ENCODE results near the gene GALNS. TPM values are rescaled to one million over a fixed set of nuclear protein-coding genes. Genes with fewer than 3 reads are reported as not detected.
A peak's percentile ranks its signal among the peaks of the same experiment; 100 is the strongest.

The GALNS gene
- total RNA-seq, 1 donor from 2014 or later = 32.8 TPM

GRCh38 chr16:88778541-88779065, 78.1 kb downstream of the GALNS start:
- H3K4me1 ChIP-seq = peaks cover 71% of the 10 kb centered on the region
- H3K27ac ChIP-seq = no peak overlapping the region
- TF ChIP-seq CTCF (IDR thresholded peaks at IDR 0.05) = no peak
- H3K4me3 ChIP-seq = no peak overlapping the region
- H3K36me3 ChIP-seq = no peaks in the 10 kb centered on the region
- intact Hi-C loops (cut with DNase I) = no loop called here
- H3K9me3 ChIP-seq = no peaks in the 10 kb centered on the region
- DNase-seq (no peak), ATAC-seq (no peak)
- no peaks in the 10 kb centered on the region for H3K27me3 ChIP-seq

- intact Hi-C loops (cut with DNase I) = no loop called here
- Histone ChIP-seq H3K27me3 (no peaks in the 10 kb centered on the region), H3K9me3 (no peaks in the 10 kb centered on the region), H3K4me3 (no peak overlapping the region), H3K4me1 (peaks cover 71% of the 10 kb centered on the region), H3K36me3 (no peaks in the 10 kb centered on the region), H3K27ac (no peak overlapping the region)
- ATAC-seq = no peak
- no peak for TF ChIP-seq CTCF (IDR thresholded peaks at IDR 0.05)
- no peak for DNase-seq
Measured at GRCh38 chr16:88778271-88778525, 78.5 kb downstream of the GALNS start.

GRCh38 chr16:88777471-88778270, 79.1 kb downstream of the GALNS start:
- peaks cover 71% of the 10 kb centered on the region for H3K4me1 ChIP-seq
- no peak for TF ChIP-seq CTCF (IDR thresholded peaks at IDR 0.05)
- DNase-seq = no peak
- no peaks in the 10 kb centered on the region for H3K36me3 ChIP-seq
- H3K4me3 ChIP-seq = no peak overlapping the region
- H3K27ac ChIP-seq = no peak overlapping the region
- H3K9me3 ChIP-seq = no peaks in the 10 kb centered on the region
- intact Hi-C loops (cut with DNase I) = no loop called here
- no peak for ATAC-seq
- H3K27me3 ChIP-seq = no peaks in the 10 kb centered on the region

GRCh38 chr16:88775825-88776224, 80.9 kb downstream of the GALNS start:
- no peak for ATAC-seq
- no peak for TF ChIP-seq CTCF (IDR thresholded peaks at IDR 0.05)
- no peaks in the 10 kb centered on the region for H3K9me3 ChIP-seq
- no peak for DNase-seq
- intact Hi-C loops (cut with DNase I) = no loop called here
- H3K4me1 ChIP-seq = peaks cover 67% of the 10 kb centered on the region
- H3K4me3 ChIP-seq = no peak overlapping the region
- H3K27me3 ChIP-seq = no peaks in the 10 kb centered on the region
- no peaks in the 10 kb centered on the region for H3K36me3 ChIP-seq
- no peak overlapping the region for H3K27ac ChIP-seq

GRCh38 chr16:88774544-88775393, 82.0 kb downstream of the GALNS start:
- Histone ChIP-seq H3K27me3 (no peaks in the 10 kb centered on the region), H3K4me3 (no peak overlapping the region), H3K27ac (peak overlapping the region; percentile 60), H3K4me1 (peaks cover 67% of the 10 kb centered on the region), H3K36me3 (no peaks in the 10 kb centered on the region), H3K9me3 (no peaks in the 10 kb centered on the region)
- ATAC-seq (no peak), DNase-seq (no peak)
- TF ChIP-seq CTCF (IDR thresholded peaks at IDR 0.05) = no peak
- intact Hi-C loops (cut with DNase I) = no loop called here

Data from upper lobe of right lung (tissue), 1 donor.